Measurements from ENCODE around the gene SPHK1.

GRCh38 chr17:76367642-76368041 is 16.8 kb upstream of the SPHK1 start:
- TF ChIP-seq CTCF (IDR thresholded peaks at IDR 0.05) (no peak), POLR2A (IDR thresholded peaks at IDR 0.05) (no peak)
